DMS114 treated with DMSO at 0.1 percent for 48 hours (cell line): ENCODE data around the gene PSMB5.

Experiments used
- DNase-seq: peaks from one replicate; lab custom pipeline; 2025; ENCODE audit not compliant: unreplicated experiment; lab: John Stamatoyannopoulos, UW

The PSMB5 gene

GRCh38 chr14:22996768-22997654 is 37.7 kb downstream of the PSMB5 start:
- DNase-seq = no peak

- no peak for DNase-seq
Measured at GRCh38 chr14:22995889-22996625, 38.6 kb downstream of the PSMB5 start.

- DNase-seq = peak; percentile 25
Measured at GRCh38 chr14:22994762-22995275, 39.9 kb downstream of the PSMB5 start.

GRCh38 chr14:22993517-22993916 is 41.2 kb downstream of the PSMB5 start:
- DNase-seq = no peak

GRCh38 chr14:22991852-22992251 is 42.8 kb downstream of the PSMB5 start:
- no peak for DNase-seq

- no peak for DNase-seq
Measured at GRCh38 chr14:22987291-22987690, 47.4 kb downstream of the PSMB5 start.

GRCh38 chr14:22986508-22987054 is 48.1 kb downstream of the PSMB5 start:
- peak; percentile 62 for DNase-seq

- DNase-seq = no peak
Measured at GRCh38 chr14:22985894-22986507, 48.7 kb downstream of the PSMB5 start.

GRCh38 chr14:22984959-22985658 is 49.6 kb downstream of the PSMB5 start:
- DNase-seq = no peak

- peak; percentile 81 for DNase-seq
Measured at GRCh38 chr14:22982477-22983245, 52.0 kb downstream of the PSMB5 start, which contains the start of gene AJUBA. Gene AJUBA (minus strand): TSS chr14:22982551. CDS start chr14:22982266, 285 bp downstream.

GRCh38 chr14:22981876-22982476 is 52.7 kb downstream of the PSMB5 start:
- DNase-seq = no peak

- no peak for DNase-seq
Measured at GRCh38 chr14:22981090-22981875, 53.4 kb downstream of the PSMB5 start.

GRCh38 chr14:22980672-22981089 is 54.0 kb downstream of the PSMB5 start:
- DNase-seq = no peak

GRCh38 chr14:22979748-22980392 is 54.8 kb downstream of the PSMB5 start:
- no peak for DNase-seq

GRCh38 chr14:22978981-22979671 is 55.6 kb downstream of the PSMB5 start:
- DNase-seq = no peak

- DNase-seq = no peak
Measured at GRCh38 chr14:22978487-22978837, 56.2 kb downstream of the PSMB5 start.

GRCh38 chr14:22977684-22978486 is 56.8 kb downstream of the PSMB5 start:
- no peak for DNase-seq
